Ishikawa (cell line): ENCODE results near the gene SERTAD2.

Experiments
- CEBPB ChIP-seq: IDR thresholded peaks from 2 replicates; pipeline ENCODE4 v1.6.1; 2012
- EP300 ChIP-seq: IDR thresholded peaks from 2 replicates; pipeline ENCODE4 v1.6.1; 2012; ENCODE audit warnings: borderline replicate concordance
- FOXM1 ChIP-seq: IDR thresholded peaks from 2 replicates; pipeline ENCODE4 v1.6.1; 2012; ENCODE audit warnings: low read depth, borderline replicate concordance
- TCF12 ChIP-seq: IDR thresholded peaks from 2 replicates; pipeline ENCODE4 v1.6.1; 2012; ENCODE audit warnings: low read depth
- YY1 ChIP-seq: IDR thresholded peaks from 2 replicates; pipeline ENCODE4 v1.6.1; 2012; ENCODE audit warnings: low read depth
- ZBTB7A ChIP-seq: IDR thresholded peaks from 2 replicates; pipeline ENCODE4 v1.6.1; 2012; ENCODE audit warnings: low read depth
- TF ChIP-seq, protein P1 (sequence below): IDR thresholded peaks from 2 replicates; pipeline ENCODE4 v1.6.1; 2012

DNA sequence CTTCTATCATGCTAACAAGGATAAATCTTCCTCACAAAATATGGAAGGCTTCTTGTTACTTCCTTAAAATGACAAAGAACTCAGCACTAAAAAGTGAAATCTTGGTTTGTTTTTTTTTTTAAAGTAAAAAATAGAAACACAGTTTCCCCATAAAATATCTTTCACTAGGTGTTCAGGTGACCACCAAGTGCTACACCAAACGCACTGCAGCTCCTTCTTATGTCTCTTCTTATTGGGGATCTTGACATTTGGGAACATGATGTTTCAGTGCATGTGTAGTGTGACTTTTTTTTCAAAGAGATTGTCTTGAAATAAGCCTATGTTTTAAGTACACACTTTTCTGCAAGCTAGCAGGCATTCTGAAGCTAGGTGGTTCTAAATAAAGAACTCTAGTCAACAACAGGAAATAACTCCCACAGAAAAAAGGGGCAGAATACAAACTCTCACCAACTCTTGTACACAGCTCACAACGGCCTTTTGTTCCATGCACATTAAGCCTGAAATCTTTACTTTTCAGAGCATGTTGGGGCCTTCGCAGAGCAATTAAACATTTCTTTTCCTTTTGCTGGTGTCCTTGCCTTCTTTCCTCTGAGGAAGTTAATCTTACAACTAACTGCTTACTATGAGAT lies 13.2 kb upstream of the SERTAD2 start:
- TF ChIP-seq EP300 (no peak), TCF12 (no peak), CEBPB (no peak), FOXM1 (no peak), YY1 (no peak), ZBTB7A (no peak)
- TF ChIP-seq, protein P1, sequence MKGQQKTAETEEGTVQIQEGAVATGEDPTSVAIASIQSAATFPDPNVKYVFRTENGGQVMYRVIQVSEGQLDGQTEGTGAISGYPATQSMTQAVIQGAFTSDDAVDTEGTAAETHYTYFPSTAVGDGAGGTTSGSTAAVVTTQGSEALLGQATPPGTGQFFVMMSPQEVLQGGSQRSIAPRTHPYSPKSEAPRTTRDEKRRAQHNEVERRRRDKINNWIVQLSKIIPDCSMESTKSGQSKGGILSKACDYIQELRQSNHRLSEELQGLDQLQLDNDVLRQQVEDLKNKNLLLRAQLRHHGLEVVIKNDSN = no peak
